NCI-H1417 treated with DMSO at 0.1 percent for 48 hours (cell line): Measurements from ENCODE around the gene MAS1.
"Not testable (repeated sequence)": the region's sequence is repeated elsewhere in the genome, so short reads cannot be mapped to it uniquely, and the experiment has no call there.

Source experiments
- DNase-seq: peaks from one replicate; lab custom pipeline; 2025; lab: John Stamatoyannopoulos, UW

The MAS1 gene

GRCh38 chr6:159890792-159891191, at the start of gene MAS1:
Gene MAS1, plus strand, starts transcription at chr6:159890988. Its CDS starts 15,968 bp downstream, at chr6:159906956.
- DNase-seq = no peak

GRCh38 chr6:159842035-159842434, 48.8 kb upstream of the MAS1 start:
- no peak for DNase-seq

- DNase-seq = no peak
Measured at GRCh38 chr6:159844737-159845645, 45.8 kb upstream of the MAS1 start.

GRCh38 chr6:159848552-159848951, 42.2 kb upstream of the MAS1 start:
- not testable (repeated sequence) for DNase-seq

DNA sequence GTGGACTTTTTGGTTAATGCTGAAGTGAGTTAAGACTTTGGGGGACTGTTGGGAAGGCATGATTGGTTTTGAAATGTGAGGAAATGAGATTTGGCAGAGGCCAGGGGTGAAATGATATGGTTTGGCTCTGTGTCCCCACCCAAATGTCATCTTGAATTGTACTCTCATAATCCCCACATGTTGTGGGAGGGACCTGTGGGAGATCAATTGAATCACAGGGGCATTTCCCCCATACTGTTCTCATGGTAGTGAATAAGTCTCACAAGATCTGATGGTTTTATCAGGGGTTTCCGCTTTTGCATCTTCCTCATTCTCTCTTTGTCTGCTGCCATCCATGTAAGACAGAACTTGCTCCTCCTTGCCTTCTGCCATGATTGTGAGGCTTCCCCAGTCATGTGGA, 40.9 kb upstream of the MAS1 start:
- not testable (repeated sequence) for DNase-seq

DNA sequence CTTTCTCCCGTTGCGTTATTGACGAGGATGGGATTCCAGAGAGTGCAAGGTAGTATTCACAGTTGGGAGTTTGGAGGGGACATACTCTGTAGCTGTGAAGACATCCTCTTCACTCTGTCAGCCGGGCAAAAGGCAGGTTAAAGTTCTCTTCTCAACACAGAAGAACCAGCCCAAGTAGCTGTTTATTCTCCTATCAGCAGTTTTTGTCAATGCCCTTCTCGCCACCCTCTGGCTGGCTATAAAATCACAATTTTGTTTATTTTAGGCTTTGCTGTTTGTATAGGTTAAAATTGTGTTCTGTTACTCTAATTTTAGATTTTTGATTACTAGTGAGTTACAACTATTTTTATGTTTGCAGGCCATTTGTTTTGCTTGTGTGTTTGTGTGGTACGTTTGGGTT, 37.9 kb upstream of the MAS1 start:
- no peak for DNase-seq

GRCh38 chr6:159853754-159854153, 37.0 kb upstream of the MAS1 start:
- DNase-seq = no peak

GRCh38 chr6:159854959-159855358, 35.8 kb upstream of the MAS1 start:
- no peak for DNase-seq

DNA sequence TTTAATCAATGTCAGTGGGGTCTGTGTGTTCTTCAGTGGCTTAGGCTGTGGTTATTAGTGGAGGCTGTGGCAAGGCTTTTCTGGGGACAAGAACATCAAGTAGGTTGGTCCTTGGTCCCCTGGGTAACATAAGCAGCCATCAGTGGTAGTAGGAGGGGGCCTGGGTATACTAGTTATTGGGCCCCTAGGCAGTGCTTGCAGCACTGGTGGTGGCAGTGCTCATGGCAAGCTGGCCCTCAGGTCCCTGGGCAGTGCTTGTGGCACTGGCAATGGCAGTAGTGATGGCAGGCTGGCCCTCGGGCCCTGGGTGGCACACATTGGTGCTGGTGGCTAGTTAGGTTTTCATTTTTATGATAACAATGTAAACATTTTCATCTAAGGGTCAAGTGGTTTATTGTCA, 32.5 kb upstream of the MAS1 start:
- no peak for DNase-seq

DNA sequence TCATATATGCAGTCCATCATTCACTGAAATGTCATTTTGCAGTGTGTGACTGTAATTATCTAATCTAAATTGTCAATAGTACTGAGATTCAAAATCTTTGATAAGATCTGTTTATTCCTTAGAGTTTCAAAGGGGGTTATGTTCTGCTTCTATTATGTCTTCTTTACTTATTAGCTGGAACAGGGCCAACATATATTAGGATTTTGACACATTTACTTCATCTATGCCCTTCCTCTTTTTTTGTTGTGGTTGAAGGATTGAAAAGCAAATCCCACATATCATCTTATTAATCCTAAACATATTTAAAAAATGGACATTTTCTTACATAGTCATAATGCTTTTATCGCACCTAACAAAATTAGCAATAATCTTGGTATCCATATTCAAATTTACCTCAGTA, 30.3 kb upstream of the MAS1 start:
- DNase-seq = no peak

GRCh38 chr6:159862103-159862502, 28.7 kb upstream of the MAS1 start:
- DNase-seq = no peak

DNA sequence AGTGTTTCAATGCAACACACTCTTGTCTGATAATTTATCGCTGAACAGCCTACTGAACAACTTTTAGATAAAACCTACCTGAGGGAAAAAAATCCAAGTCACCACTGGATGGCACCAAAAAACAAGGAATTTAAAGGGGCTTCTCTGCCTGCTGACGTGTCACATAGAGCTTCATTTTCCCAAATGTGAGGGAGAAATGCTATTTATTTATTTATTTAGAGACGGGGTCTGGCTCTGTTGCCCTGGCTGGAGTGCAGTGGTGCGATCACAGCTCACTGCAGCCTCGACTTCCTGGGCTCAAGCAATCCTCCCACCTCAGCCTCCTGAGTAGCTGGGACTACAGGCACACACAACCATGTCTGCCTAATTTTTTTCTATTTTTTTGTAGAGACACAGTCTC, 27.4 kb upstream of the MAS1 start:
- DNase-seq = peak; percentile 10

- no peak for DNase-seq
Measured at GRCh38 chr6:159865226-159865920, 25.4 kb upstream of the MAS1 start.

GRCh38 chr6:159866286-159867247, 24.2 kb upstream of the MAS1 start:
- DNase-seq = no peak

DNA sequence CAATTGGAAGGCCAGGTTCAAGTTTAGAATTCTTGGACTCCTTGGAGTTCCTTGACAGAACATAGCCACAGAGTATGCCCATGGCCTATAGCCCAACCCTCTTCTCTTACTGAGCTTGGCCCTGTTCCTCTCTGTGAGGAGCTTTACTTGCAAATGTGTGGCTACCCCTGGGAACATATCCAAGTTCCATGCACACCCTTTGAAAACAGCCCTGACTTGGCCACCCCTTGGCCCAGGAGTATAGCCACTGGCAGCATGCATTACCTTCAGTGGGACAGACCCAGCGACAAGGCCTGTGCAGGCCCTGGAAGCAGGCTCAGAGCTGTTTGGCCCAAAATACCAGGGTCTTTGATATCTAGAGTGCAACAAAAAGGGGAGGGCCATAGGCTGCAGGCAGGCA, 19.5 kb upstream of the MAS1 start:
- DNase-seq = no peak

DNA sequence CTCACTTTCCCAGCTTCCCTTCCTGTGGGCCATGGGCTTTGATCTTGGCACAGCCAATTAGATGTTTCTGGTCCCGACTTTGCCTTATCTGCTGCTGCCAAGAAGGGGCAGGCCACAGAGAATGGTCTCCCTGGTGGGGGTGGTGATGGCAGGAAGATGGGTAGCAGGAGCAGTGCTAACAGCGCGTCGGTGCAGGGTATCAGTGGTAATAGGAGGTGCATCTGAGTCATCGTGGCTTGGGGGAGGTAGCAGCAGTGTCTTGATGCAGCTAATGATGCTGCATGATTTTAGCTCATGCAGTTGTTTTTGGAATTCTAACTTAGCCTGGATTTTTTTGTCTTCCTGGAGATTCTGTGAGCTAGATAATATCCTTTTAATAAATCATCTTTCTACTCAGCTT, 18.9 kb upstream of the MAS1 start:
- DNase-seq = no peak

- no peak for DNase-seq
Measured at GRCh38 chr6:159874435-159874834, 16.4 kb upstream of the MAS1 start.

DNA sequence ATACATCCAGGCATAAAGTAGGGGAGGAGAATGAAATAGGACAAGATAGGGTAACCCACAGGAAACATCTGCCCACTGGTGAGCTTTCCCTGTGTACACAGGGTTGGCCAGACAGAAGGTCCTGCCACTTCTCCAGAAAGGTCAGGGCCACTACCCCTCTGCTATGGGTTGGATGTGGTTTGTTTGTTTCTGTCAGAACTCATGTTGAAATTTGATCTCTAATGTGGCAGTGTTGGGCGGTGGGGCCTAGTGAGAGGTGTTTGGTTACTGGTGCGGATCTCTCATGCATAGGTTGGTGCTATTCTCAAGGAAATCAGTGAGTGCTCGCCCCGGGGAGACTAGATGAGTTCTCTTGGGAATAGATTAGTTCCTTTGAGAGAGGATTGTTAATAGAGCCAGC, 15.6 kb upstream of the MAS1 start:
- no peak for DNase-seq

DNA sequence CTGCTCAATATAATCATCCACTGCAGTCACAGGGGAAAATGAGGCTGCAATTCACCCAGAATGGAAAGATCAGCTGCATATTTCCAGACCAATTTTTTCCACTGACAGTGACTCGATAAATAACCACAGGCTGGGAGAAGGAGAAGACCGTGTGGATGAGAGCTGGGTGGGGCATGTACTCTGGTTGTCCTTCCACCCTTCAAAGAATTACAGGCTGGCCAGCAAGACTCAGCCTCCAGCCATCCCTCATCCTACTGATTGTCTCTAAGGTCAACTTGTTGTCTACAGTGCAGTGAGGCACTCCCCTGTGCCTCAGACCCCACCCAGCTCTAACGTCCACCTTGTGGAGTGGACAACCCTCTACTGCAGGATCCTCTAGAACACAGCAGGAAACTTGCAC, 14.5 kb upstream of the MAS1 start:
- DNase-seq = no peak

GRCh38 chr6:159877256-159877808, 13.5 kb upstream of the MAS1 start:
- no peak for DNase-seq

- no peak for DNase-seq
Measured at GRCh38 chr6:159878341-159878740, 12.4 kb upstream of the MAS1 start.

- DNase-seq = no peak
Measured at GRCh38 chr6:159879856-159880255, 10.9 kb upstream of the MAS1 start.
